Measurements from ENCODE around the gene IFITM2.

- TF ChIP-seq TARDBP (IDR thresholded peaks at IDR 0.05) (no peak), SUZ12 (IDR thresholded peaks at IDR 0.05) (no peak), NFRKB (IDR thresholded peaks at IDR 0.05) (no peak), FOXM1 (IDR thresholded peaks at IDR 0.05; ENCODE audit: borderline replicate concordance) (no peak), L3MBTL2 (conservative IDR thresholded peaks at IDR 0.05) (no peak), LEF1 (IDR thresholded peaks at IDR 0.05; ENCODE audit: borderline replicate concordance) (no peak)
Measured at GRCh38 chr11:356610-357009, 49.0 kb downstream of the IFITM2 start.

All from HEK293T (cell line).